ENCODE results near the gene GNA12. TPM values are rescaled to one million over a fixed set of nuclear protein-coding genes. Genes with fewer than 3 reads are reported as not detected.

GNA12 gene, protein sequence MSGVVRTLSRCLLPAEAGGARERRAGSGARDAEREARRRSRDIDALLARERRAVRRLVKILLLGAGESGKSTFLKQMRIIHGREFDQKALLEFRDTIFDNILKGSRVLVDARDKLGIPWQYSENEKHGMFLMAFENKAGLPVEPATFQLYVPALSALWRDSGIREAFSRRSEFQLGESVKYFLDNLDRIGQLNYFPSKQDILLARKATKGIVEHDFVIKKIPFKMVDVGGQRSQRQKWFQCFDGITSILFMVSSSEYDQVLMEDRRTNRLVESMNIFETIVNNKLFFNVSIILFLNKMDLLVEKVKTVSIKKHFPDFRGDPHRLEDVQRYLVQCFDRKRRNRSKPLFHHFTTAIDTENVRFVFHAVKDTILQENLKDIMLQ
- 19.3 and 22.4 TPM in 2 replicates for total RNA-seq

GRCh38 chr7:2844153-2845033, at the start of gene GNA12:
GNA12 (minus strand) TSS chr7:2844308; CDS start chr7:2844161, 147 bp downstream.
- H3K4me3 ChIP-seq (ENCODE audit: low read depth, low read length): peak within 1 kb of the TSS; percentile 74
- no peak for TF ChIP-seq CTCF (conservative IDR thresholded peaks at IDR 0.05; ENCODE audit: low read depth, low read length)
- DNase-seq (ENCODE audit: low read depth): peak; percentile 78

DNA sequence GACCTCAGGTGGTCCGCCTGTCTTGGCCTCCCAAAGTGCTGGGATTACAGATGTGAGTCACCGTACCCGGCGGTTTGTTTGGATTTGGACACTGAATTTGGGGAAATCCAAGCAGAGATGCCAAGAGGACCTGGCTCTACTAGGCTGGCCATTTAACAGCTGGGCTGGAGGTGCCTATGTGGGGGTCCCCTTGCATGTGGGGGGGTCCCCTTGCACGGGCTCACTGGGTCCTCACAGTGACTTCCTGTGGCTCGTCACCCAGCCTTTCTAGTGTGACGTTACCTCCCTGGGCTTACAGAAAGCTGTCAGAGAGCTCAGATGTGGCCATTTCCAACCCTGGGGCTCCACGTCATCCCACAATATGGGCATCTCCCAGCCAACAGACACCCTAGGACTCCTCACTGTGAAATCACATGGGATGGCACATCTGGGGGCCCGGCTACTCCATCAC, 49.3 kb upstream of the GNA12 start:
- TF ChIP-seq CTCF (conservative IDR thresholded peaks at IDR 0.05; ENCODE audit: low read depth, low read length): no peak
- no peak for DNase-seq (ENCODE audit: low read depth)

DNA sequence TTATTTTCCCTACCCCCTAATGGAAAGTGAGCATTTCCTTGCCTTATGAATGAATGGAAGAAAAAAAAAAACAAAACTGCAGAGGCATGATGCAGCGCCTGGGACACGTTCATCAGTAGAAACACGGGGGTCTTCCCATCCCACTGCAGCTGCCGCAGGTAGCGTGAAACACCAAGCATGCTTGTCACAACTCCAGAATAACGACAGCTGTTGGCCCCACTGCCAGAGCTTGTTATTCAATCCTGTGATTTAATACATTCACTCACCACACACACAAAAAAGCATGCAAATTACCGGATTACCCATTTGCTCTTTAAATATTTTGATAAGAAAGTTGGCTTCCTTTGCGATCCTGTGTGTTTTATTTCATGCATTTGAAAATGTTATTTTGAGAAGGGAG, 48.4 kb upstream of the GNA12 start:
- TF ChIP-seq CTCF (conservative IDR thresholded peaks at IDR 0.05; ENCODE audit: low read depth, low read length): no peak
- H3K4me3 ChIP-seq (ENCODE audit: low read depth, low read length): no peak overlapping the region
- no peak for DNase-seq (ENCODE audit: low read depth)

More for the DNA sequence above, 49.3 kb upstream of the GNA12 start:
- no peak overlapping the region for H3K4me3 ChIP-seq (ENCODE audit: low read depth, low read length)

DNA sequence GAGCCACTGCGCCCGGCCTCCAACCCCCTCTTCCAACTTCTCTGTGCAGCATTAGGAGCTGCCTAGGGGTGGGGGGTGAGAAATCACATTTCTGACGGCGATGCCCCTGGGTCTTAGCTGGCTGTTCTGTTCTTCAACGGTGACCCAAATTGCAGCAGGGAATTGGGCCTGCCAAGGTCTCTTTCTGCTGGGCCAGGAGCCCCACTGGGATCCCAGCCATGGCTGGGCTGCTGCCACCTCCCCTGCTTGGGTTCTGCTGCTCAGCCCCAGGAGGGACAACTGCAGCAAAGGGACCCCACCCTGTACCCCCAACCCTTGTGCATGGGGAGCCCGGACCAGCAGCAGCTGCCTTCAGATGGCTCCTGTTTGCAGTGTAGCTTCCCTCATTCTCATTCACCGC, 43.7 kb upstream of the GNA12 start:
- no peak overlapping the region for H3K4me3 ChIP-seq (ENCODE audit: low read depth, low read length)
- DNase-seq (ENCODE audit: low read depth): no peak
- no peak for TF ChIP-seq CTCF (conservative IDR thresholded peaks at IDR 0.05; ENCODE audit: low read depth, low read length)

DNA sequence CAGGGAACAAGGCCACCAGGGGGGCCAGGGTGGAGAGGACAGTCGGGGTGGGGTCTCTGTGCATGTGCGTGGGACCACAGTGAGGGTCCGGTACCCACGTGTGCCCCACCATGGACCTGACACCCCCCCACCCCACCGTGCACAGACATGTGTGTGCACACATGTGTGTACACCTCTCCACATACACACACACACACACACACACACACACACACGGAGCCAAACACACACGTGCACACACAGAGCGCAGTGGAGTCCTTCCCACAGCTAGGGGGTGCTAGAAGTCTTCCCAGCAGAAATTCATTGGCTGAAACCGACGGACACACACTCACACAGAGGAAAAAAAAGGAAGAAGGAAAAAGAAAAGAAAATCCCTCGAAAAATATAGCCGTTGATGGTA, 42.8 kb upstream of the GNA12 start:
- H3K4me3 ChIP-seq (ENCODE audit: low read depth, low read length): no peak overlapping the region
- DNase-seq (ENCODE audit: low read depth): peak; percentile 51
- TF ChIP-seq CTCF (conservative IDR thresholded peaks at IDR 0.05; ENCODE audit: low read depth, low read length): peak; percentile 98

GRCh38 chr7:2886391-2886790, 42.3 kb upstream of the GNA12 start:
- TF ChIP-seq CTCF (conservative IDR thresholded peaks at IDR 0.05; ENCODE audit: low read depth, low read length): no peak

More at GRCh38 chr7:2886391-2886790, 42.3 kb upstream of the GNA12 start:
- no peak for DNase-seq (ENCODE audit: low read depth)
- H3K4me3 ChIP-seq (ENCODE audit: low read depth, low read length): no peak overlapping the region

All from epithelial cell of proximal tubule (primary cell).